IPS-18a (cell line): Measurements from ENCODE around the gene RNF31.

Source experiments
- H3K27ac ChIP-seq: one replicate; pipeline ENCODE4 v1.5.1; 2013; ENCODE audit warnings: low read length
- H3K27me3 ChIP-seq: one replicate; pipeline ENCODE4 v1.6.1; 2013; ENCODE audit warnings: mild to moderate bottlenecking, low read length; ENCODE audit not compliant: control insufficient read depth, insufficient read depth
- H3K36me3 ChIP-seq: one replicate; pipeline ENCODE4 v1.6.1; 2013; ENCODE audit warnings: low read depth, low read length; ENCODE audit not compliant: control insufficient read depth
- H3K4me1 ChIP-seq: one replicate; pipeline ENCODE4 v1.6.1; 2013; ENCODE audit warnings: low read depth, low read length; ENCODE audit not compliant: control insufficient read depth
- H3K4me3 ChIP-seq: one replicate; pipeline ENCODE4 v1.5.1; 2013; ENCODE audit warnings: low read length
- H3K9ac ChIP-seq: one replicate; pipeline ENCODE4 v1.6.1; 2013; ENCODE audit warnings: mild to moderate bottlenecking, low read length, moderate library complexity
- H3K9me3 ChIP-seq: one replicate; pipeline ENCODE4 v1.6.1; 2013; ENCODE audit warnings: low read depth, low read length; ENCODE audit not compliant: control insufficient read depth

Gene RNF31

GRCh38 chr14:24144451-24144850 is 2.8 kb upstream of the RNF31 start:
- peaks cover 22% of the 10 kb centered on the region for H3K36me3 ChIP-seq
- no peaks in the 10 kb centered on the region for H3K27me3 ChIP-seq
- peaks cover 12% of the 10 kb centered on the region for H3K4me1 ChIP-seq
- no peak overlapping the region for H3K27ac ChIP-seq
- no peaks in the 10 kb centered on the region for H3K9me3 ChIP-seq
- H3K9ac ChIP-seq: no peak overlapping the region
- no peak overlapping the region for H3K4me3 ChIP-seq

GRCh38 chr14:24145219-24145618 is 2.1 kb upstream of the RNF31 start:
- Histone ChIP-seq H3K4me3 (peak overlapping the region; percentile 97), H3K4me1 (peaks cover 8% of the 10 kb centered on the region), H3K9ac (no peak overlapping the region), H3K36me3 (peaks cover 28% of the 10 kb centered on the region), H3K27ac (no peak overlapping the region), H3K9me3 (no peaks in the 10 kb centered on the region), H3K27me3 (no peaks in the 10 kb centered on the region)

GRCh38 chr14:24145690-24146452 is 1.4 kb upstream of the RNF31 start:
- no peaks in the 10 kb centered on the region for H3K9me3 ChIP-seq
- peaks cover 34% of the 10 kb centered on the region for H3K36me3 ChIP-seq
- H3K4me3 ChIP-seq: peak overlapping the region; percentile 97
- peak overlapping the region; percentile 67 for H3K9ac ChIP-seq
- peak overlapping the region; percentile 37 for H3K27ac ChIP-seq
- peaks cover 8% of the 10 kb centered on the region for H3K4me1 ChIP-seq
- no peaks in the 10 kb centered on the region for H3K27me3 ChIP-seq

GRCh38 chr14:24146453-24146977 is 783 bp upstream of the RNF31 start, which contains the start of gene PSME2:
PSME2 (minus strand) TSS chr14:24146610; CDS start chr14:24146581, 29 bp downstream.
- Histone ChIP-seq H3K4me1 (peaks cover 8% of the 10 kb centered on the region), H3K27ac (peak within 1 kb of the TSS; percentile 37), H3K36me3 (peaks cover 41% of the 10 kb centered on the region)

GRCh38 chr14:24147761-24148428 is 597 bp downstream of the RNF31 start:
- H3K9me3 ChIP-seq: no peaks in the 10 kb centered on the region
- peak overlapping the region; percentile 71 for H3K9ac ChIP-seq
- peaks cover 49% of the 10 kb centered on the region for H3K36me3 ChIP-seq
- H3K4me1 ChIP-seq: peaks cover 8% of the 10 kb centered on the region
- peak overlapping the region; percentile 97 for H3K4me3 ChIP-seq
- no peaks in the 10 kb centered on the region for H3K27me3 ChIP-seq
- H3K27ac ChIP-seq: no peak overlapping the region

More at GRCh38 chr14:24146453-24146977, 783 bp upstream of the RNF31 start, which contains the start of gene PSME2:
- H3K4me3 ChIP-seq: peak within 1 kb of the TSS; percentile 97
- peak within 1 kb of the TSS; percentile 71 for H3K9ac ChIP-seq
- H3K27me3 ChIP-seq: no peaks in the 10 kb centered on the region
- H3K9me3 ChIP-seq: no peaks in the 10 kb centered on the region

GRCh38 chr14:24149302-24149969 is 2.1 kb downstream of the RNF31 start:
- no peak overlapping the region for H3K9ac ChIP-seq
- H3K9me3 ChIP-seq: no peaks in the 10 kb centered on the region
- no peak overlapping the region for H3K27ac ChIP-seq
- H3K36me3 ChIP-seq: peaks cover 41% of the 10 kb centered on the region
- peaks cover 8% of the 10 kb centered on the region for H3K4me1 ChIP-seq
- H3K27me3 ChIP-seq: no peaks in the 10 kb centered on the region
- no peak overlapping the region for H3K4me3 ChIP-seq

- H3K9ac ChIP-seq: no peak overlapping the region
- H3K9me3 ChIP-seq: no peaks in the 10 kb centered on the region
- no peak overlapping the region for H3K27ac ChIP-seq
- H3K36me3 ChIP-seq: peaks cover 40% of the 10 kb centered on the region
- H3K27me3 ChIP-seq: no peaks in the 10 kb centered on the region
- peaks cover 8% of the 10 kb centered on the region for H3K4me1 ChIP-seq
- no peak overlapping the region for H3K4me3 ChIP-seq
Measured at GRCh38 chr14:24150061-24150460, 2.8 kb downstream of the RNF31 start.

- Histone ChIP-seq H3K9me3 (no peaks in the 10 kb centered on the region), H3K4me1 (peaks cover 6% of the 10 kb centered on the region), H3K4me3 (no peak overlapping the region), H3K27me3 (no peaks in the 10 kb centered on the region), H3K27ac (no peak overlapping the region), H3K9ac (no peak overlapping the region), H3K36me3 (peaks cover 45% of the 10 kb centered on the region)
Measured at GRCh38 chr14:24150567-24150966, 3.3 kb downstream of the RNF31 start.

- H3K4me3 ChIP-seq: no peak overlapping the region
- H3K27ac ChIP-seq: no peak overlapping the region
- no peaks in the 10 kb centered on the region for H3K9me3 ChIP-seq
- H3K36me3 ChIP-seq: peaks cover 50% of the 10 kb centered on the region
- H3K27me3 ChIP-seq: no peaks in the 10 kb centered on the region
- H3K9ac ChIP-seq: no peak overlapping the region
- H3K4me1 ChIP-seq: peaks cover 3% of the 10 kb centered on the region
Measured at GRCh38 chr14:24150993-24151392, 3.7 kb downstream of the RNF31 start.

- no peaks in the 10 kb centered on the region for H3K9me3 ChIP-seq
- H3K27me3 ChIP-seq: no peaks in the 10 kb centered on the region
- peaks cover 3% of the 10 kb centered on the region for H3K4me1 ChIP-seq
- H3K36me3 ChIP-seq: peaks cover 51% of the 10 kb centered on the region
- H3K4me3 ChIP-seq: no peak overlapping the region
- no peak overlapping the region for H3K9ac ChIP-seq
- no peak overlapping the region for H3K27ac ChIP-seq
Measured at GRCh38 chr14:24151404-24152080, 4.2 kb downstream of the RNF31 start.

GRCh38 chr14:24155100-24155499 is 7.8 kb downstream of the RNF31 start:
- Histone ChIP-seq H3K9me3 (no peaks in the 10 kb centered on the region), H3K9ac (no peak overlapping the region), H3K36me3 (peaks cover 63% of the 10 kb centered on the region), H3K27ac (no peak overlapping the region), H3K27me3 (no peaks in the 10 kb centered on the region), H3K4me3 (no peak overlapping the region), H3K4me1 (no peaks in the 10 kb centered on the region)
